SHP77 (cell line): Measurements from ENCODE around the gene HNRNPAB.

Source experiments
- DNase-seq, 2 experiments: peaks; one replicate each; lab custom pipeline; 2025; lab: John Stamatoyannopoulos, UW

Gene HNRNPAB

DNA sequence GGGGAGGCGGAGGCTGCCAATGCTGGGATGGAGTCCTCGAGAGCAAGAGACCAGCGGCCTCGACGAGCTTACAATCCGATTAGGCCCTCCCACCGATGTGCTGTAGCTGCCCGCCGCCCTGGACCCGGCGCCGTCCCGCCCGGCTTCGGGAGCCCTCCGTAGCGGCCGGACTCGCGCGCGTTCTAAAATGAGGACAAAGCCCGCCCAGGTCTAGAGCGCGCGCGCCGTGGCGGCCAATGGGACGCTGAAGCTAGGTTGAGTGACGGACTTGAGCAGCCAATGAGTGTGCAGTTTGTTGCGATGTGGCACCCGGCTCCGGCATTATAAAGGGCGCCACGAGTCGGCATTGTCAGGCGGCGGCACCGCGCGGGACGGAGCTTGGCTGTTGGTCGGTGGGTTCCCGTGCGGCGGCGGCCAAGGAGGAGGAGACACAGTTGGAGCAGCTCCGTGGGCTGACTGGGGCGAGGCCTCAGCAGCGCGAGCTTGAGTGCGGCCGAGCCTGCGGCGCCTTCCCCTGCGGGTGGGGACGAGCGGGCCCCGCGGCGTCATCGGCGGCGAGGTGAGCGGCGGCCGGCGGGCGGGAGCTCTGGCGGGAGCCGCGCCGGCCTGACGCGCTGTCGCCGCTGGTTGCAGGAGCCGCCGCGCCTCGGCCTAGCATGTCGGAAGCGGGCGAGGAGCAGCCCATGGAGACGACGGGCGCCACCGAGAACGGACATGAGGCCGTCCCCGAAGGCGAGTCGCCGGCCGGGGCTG is at the start of gene HNRNPAB:
Gene HNRNPAB, plus strand, starts transcription at position 352 of the 753 bp plus-strand sequence. Its CDS starts 305 bp downstream, at position 657.
- DNase-seq: peak; percentile 80 to 84

DNA sequence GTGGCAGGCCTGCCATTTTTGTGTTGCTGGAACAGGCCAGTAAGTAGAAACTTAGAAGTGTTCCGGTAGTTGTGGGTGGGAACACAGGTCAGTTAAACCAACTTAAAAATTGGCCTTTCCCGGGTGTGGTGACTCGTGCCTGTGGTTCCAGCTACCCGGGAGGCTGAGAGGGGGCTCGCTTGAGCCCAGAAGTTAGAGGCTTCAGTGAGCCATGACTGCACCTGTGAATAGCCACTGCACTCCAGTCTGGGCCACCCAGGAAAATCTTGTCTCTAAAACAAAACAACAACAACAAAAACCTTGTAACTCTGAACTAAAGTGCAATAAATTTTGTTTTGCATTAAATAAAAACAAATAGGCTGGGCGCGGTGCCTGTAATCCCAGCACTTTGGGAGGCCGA is 49.3 kb upstream of the HNRNPAB start:
- DNase-seq: no peak

GRCh38 chr5:178160176-178160575 is 44.2 kb upstream of the HNRNPAB start:
- no peak for DNase-seq

DNA sequence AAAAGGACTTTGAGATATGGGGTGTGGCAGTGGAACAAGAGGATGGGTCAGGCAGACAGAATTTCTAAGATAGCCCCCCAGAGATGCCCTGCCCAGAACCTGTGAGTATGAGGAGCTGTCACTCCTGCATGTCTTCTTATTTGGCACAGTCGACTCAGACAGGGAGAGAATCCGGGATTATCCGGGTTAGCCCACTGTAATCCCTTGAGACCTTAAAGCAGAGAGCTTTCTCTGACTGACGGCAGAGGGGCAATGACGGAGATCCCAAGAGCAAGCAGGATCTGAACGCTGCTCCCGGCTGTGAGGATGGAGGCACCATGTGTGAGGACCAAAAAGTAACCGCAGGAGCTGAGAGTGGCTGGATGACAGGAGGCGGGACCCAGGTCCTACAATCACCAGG is 41.9 kb upstream of the HNRNPAB start:
- DNase-seq: no peak

GRCh38 chr5:178163772-178164735 is 40.3 kb upstream of the HNRNPAB start:
- DNase-seq: peak; percentile 67 to 83

- DNase-seq: no peak
Observed at GRCh38 chr5:178165581-178165980, 38.8 kb upstream of the HNRNPAB start.

DNA sequence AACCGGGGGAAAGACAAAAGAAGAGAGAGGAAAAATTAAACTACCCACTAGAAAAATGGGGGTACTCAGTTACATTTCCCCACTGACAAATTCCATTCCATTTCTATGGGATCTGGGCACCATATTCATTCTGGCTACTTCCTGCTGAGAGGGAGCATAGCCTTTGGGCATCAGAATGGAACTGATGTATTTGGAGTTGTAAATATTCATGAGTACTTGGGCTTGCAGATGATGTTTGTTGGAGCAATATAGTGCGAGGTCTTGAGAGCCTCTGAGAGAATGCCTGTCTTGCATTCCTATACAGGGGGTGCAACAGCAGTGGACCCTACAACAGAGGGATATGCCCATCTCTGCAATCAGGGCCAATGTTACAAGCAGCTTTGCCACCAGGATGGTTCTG is 33.9 kb upstream of the HNRNPAB start:
- no peak for DNase-seq

DNA sequence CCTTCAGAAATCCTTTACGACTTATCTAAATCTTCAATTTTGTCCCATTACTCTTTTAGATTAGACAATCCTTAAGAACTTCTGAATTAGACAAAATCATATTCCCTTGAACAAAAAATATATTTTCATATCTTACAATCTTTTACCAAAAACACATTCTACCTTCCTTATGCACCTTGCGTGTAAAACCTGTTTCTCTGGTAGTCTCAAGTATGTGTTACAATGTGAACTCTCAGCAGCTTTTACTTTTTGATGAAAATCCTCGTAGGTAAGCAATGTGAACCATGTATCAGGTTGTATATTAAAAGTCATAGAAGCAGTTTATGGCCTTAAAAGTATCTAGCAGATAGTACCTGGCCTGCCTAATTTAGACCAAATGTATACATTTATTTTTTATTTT is 29.9 kb upstream of the HNRNPAB start:
- DNase-seq: no peak

GRCh38 chr5:178176791-178177190 is 27.5 kb upstream of the HNRNPAB start:
- no peak for DNase-seq

DNA sequence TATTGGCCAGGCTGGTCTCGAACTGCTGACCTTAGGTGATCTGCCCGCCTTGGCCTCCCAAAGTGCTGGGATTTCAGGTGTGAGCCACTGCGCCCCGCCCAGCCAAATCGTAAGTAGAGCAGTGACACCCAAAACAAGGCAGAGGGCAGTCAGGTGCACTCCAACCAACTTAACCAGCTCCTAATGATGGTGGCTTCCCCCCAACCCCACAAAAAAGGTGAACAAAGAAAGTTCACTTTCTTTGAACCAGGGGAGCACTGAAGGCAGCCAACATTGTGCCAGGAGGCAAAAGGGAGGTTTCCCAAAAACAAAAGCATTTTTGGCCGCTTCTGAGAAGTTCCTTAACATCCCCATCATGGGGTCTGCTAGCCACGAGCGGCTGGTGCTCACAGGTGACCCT is 26.8 kb upstream of the HNRNPAB start:
- DNase-seq: no peak

DNA sequence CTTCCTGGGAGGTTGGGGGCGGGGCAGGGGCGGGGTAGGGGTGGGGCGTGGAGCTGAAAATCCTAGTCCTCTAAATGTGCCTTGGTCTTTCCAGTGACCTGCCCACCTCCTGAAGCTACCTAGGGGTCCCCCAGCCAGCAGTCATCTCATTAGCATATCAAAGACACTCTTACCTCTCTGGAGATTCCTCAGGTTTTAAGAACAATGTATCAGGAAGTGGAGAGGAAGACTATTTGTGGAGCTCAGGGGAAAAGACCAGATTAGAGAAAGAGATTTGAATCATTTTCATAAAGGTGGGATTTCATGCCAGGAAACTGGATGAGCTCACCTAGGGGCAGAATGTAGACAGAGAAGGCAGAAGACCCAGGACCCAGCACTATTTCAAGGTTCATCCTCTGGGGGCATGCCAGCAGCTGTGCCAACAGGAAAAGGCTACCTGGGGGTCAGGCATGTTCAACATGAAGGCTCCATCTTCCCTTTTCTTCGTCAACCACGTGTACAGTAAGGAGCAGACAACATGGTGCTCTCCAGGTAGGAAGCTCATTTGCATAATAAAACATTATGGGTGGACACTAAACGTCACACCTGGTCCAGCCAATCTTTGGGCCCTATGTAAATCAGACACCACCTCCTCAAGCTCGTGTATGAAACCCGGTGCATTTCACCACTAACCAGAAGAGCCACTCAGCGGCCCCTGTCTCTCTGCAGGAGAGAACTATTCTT is 24.0 kb upstream of the HNRNPAB start:
- DNase-seq: no peak

DNA sequence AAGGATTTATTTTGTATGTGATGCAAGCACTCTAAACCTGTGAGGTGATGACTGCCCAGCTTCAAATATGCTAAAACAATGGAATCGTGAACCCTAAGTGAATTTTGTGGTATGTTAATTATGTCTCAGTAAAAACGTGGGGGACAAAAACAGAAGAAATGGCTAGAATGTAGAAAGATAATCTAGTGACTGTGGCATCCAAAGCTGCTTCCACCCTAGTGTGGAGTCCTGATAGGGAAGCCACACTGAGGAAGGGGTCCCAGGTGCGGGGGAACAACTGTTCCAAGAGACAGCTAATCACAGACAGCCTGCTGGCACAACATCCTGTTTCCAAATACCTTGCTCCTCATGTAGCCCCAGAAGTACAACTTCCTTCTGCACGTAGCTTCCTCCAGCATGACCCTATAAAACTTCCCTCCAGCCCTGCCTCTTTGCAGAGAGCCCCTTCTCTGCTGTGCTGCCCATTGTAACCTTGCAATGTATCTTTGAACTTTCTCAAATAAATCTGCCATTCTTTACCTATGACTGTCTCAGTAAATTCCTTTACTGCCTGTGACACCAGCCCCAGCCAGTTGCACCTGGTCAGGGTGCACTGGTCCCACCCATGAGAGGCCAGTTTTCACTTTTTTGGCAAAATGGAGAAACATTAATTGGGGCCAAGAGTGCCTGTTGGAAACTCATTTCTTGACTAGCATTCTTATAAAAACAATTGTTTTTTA is 22.0 kb upstream of the HNRNPAB start:
- DNase-seq: no peak

GRCh38 chr5:178186427-178186826 is 17.9 kb upstream of the HNRNPAB start:
- DNase-seq: no peak

DNA sequence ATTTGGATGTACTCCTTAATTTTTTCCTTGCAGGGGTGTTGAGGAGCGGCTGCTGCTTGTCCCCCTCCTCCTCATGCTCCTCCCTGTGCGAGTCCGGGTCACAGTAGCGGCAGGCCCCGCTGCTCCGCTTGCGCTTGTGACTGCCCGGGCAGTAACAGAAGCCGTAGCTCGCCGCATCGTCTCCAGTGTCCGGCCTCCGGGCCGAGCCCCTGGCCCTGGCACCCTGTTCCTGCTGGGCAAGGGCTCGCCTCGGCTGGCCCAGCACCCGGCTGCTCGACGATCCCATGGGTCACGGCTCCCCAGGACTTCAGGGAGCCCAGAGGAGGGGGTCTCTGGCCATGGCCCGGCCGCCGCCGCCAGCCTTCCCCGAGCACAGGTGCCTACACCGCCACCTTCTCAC is 17.3 kb upstream of the HNRNPAB start, which contains the start of gene GMCL2:
Gene GMCL2, minus strand, starts transcription at position 358 of the 400 bp plus-strand sequence. Its CDS starts 72 bp downstream, at position 286.
- no peak for DNase-seq

GRCh38 chr5:178189433-178189832 is 14.9 kb upstream of the HNRNPAB start:
- no peak for DNase-seq

- DNase-seq: no peak
Observed at GRCh38 chr5:178191661-178192060, 12.7 kb upstream of the HNRNPAB start.

GRCh38 chr5:178192244-178192643 is 12.1 kb upstream of the HNRNPAB start:
- DNase-seq: no peak

DNA sequence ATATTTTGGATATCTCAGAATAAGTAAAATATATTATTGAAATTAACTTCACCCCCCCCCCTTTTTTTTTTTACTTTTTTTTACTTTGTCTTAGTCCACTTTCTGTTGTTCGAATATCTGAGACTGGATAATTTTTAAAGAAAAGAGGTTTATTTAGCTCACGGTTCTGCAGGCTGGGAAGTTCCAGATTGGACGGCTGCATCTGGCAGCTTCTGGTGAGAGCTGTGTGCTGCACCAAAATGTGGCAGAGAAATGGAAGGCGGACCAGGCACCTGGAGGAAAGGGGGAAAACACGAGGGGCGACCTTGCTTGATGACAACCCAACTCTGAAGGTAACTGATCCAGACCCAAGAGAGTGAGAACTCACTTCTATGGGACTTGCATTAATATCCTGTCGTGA is 11.5 kb upstream of the HNRNPAB start:
- DNase-seq: no peak

DNA sequence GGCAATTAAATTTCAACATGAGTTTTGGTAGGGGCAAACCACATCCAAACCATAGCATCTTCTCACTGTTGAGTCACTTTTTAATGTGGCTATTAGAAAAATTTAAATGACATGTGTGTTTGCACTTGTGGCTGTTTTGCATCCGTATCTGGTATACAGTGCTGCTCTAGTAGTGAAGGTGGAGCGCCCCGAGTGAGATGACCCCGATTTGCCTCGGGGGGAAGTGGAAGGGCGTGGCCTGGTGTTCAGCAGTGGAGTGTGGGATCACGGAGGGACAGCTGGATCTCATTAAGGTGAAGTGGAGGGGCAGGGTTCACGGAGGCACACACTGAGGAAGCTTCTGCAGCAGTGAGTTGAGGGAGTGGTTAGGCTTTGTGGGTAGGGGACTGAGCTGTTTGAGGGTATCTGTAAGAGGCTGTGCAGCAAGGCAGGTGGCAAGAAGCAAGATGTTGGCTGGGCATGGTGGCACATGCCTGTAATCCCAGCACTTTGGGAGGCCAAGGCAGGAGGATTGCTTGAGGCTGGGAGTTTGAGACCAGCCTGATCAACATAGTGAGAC is 11.0 kb upstream of the HNRNPAB start:
- no peak for DNase-seq

DNA sequence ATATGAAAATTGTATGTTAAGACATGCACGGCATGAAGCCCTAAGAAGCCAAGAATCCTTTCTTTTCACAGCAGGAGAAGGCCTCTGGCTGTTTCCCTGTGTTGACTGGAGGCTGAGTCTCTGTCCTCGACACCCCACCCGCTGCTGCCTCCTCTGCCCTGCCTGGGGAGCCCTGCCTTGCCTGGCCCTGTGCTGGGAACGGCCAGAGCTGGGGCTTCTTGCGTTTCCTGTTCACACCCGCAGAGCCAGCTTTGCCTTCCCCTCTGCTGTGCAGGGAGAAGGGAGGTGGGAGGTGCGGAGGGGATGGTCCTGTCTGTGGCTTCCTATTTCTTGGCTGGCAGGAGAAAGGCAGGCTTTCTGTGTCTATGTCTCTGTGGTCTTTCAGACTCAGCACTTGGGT is 10.3 kb upstream of the HNRNPAB start:
- no peak for DNase-seq

GRCh38 chr5:178196281-178196812 is 8.0 kb upstream of the HNRNPAB start:
- DNase-seq: no peak
